ENCODE results near the gene PRKRIP1.

DNA sequence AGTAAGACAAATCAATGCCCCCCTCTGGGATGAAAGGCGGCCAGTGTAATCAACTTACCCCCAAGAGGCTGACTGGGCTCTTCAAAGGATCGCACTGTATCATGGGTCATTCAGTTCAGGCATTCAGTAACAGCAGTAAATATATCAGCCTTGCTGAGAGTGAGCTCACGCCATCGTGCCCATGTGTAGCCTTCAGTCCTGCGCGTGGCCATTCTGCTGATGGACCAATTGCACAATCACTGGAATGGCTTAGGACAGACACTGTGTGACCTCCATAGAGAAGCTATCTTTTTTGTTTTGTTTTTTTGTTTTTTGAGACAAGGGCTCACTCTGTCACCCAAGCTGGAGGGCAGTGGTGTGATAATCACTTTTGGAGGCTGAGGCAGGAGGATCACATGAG is 9.1 kb upstream of the PRKRIP1 start:
- TF ChIP-seq CREB1 (CRISPR knock-in tag; IDR thresholded peaks at IDR 0.05; ENCODE audit: low read depth), result no peak
- TF ChIP-seq, protein P1, sequence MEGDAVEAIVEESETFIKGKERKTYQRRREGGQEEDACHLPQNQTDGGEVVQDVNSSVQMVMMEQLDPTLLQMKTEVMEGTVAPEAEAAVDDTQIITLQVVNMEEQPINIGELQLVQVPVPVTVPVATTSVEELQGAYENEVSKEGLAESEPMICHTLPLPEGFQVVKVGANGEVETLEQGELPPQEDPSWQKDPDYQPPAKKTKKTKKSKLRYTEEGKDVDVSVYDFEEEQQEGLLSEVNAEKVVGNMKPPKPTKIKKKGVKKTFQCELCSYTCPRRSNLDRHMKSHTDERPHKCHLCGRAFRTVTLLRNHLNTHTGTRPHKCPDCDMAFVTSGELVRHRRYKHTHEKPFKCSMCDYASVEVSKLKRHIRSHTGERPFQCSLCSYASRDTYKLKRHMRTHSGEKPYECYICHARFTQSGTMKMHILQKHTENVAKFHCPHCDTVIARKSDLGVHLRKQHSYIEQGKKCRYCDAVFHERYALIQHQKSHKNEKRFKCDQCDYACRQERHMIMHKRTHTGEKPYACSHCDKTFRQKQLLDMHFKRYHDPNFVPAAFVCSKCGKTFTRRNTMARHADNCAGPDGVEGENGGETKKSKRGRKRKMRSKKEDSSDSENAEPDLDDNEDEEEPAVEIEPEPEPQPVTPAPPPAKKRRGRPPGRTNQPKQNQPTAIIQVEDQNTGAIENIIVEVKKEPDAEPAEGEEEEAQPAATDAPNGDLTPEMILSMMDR (conservative IDR thresholded peaks at IDR 0.05; ENCODE audit: low read depth in 2 of 2), result no peak

Measured in GM23338 (cell line).